ENCODE data around the gene KIAA1958.

GRCh38 chr9:112642126-112642525, 155.5 kb downstream of the KIAA1958 start:
- no peak for TF ChIP-seq POLR2AphosphoS5 (IDR thresholded peaks at IDR 0.05; ENCODE audit: low read depth)
- TF ChIP-seq CTCF (IDR thresholded peaks at IDR 0.05; ENCODE audit: insufficient read depth, low read length), result no peak
- TF ChIP-seq SPI1 (IDR thresholded peaks at IDR 0.05; ENCODE audit: borderline replicate concordance, low read depth), result no peak

All from HL-60 (cell line).